Effector memory CD4-positive, alpha-beta T cell (primary cell): ENCODE results near the gene AK2.

Experiments
- DNase-seq, 3 donors: peaks; one replicate each; pipeline ENCODE4 v3.0.0-alpha.2; 2020
- H3K27ac ChIP-seq: 2 replicates; pipeline ENCODE4 v1.7.0; 2013; ENCODE audit warnings: mild to moderate bottlenecking, low read length, moderate library complexity; ENCODE audit not compliant: insufficient read depth, poor library complexity, severe bottlenecking
- H3K27me3 ChIP-seq: replicated peaks from 2 replicates; pipeline ENCODE4 v1.7.0; 2013; ENCODE audit warnings: mild to moderate bottlenecking, low read length; ENCODE audit not compliant: insufficient read depth, control insufficient read depth, poor library complexity, severe bottlenecking
- H3K36me3 ChIP-seq: 2 replicates; pipeline ENCODE4 v1.7.0; 2013; ENCODE audit warnings: mild to moderate bottlenecking, low read length, moderate library complexity; ENCODE audit not compliant: control insufficient read depth, insufficient read depth
- H3K4me1 ChIP-seq: 2 replicates; pipeline ENCODE4 v1.7.0; 2013; ENCODE audit warnings: low read length, mild to moderate bottlenecking; ENCODE audit not compliant: control insufficient read depth, insufficient read depth, poor library complexity, severe bottlenecking
- H3K4me3 ChIP-seq: 2 replicates; pipeline ENCODE4 v1.7.0; 2013; ENCODE audit warnings: low read length, low read depth, mild to moderate bottlenecking; ENCODE audit not compliant: insufficient read depth, poor library complexity, severe bottlenecking
- H3K9me3 ChIP-seq: 2 replicates; pipeline ENCODE4 v1.7.0; 2013; ENCODE audit warnings: mild to moderate bottlenecking, low read length, moderate library complexity; ENCODE audit not compliant: control insufficient read depth

Gene AK2

GRCh38 chr1:32966900-32967299 lies 69.8 kb downstream of the AK2 start:
- H3K36me3 ChIP-seq = no peaks in the 10 kb centered on the region
- H3K9me3 ChIP-seq = no peaks in the 10 kb centered on the region
- no peak for DNase-seq
- H3K27ac ChIP-seq = no peak overlapping the region
- no peaks in the 10 kb centered on the region for H3K27me3 ChIP-seq
- H3K4me3 ChIP-seq = no peak overlapping the region
- peaks cover 6% of the 10 kb centered on the region for H3K4me1 ChIP-seq

GRCh38 chr1:32965251-32965747 lies 71.4 kb downstream of the AK2 start:
- Histone ChIP-seq H3K36me3 (no peaks in the 10 kb centered on the region), H3K4me1 (peaks cover 6% of the 10 kb centered on the region), H3K27ac (peak overlapping the region; percentile 78), H3K27me3 (no peaks in the 10 kb centered on the region), H3K9me3 (no peaks in the 10 kb centered on the region), H3K4me3 (peak overlapping the region; percentile 67)
- DNase-seq = no peak

- no peaks in the 10 kb centered on the region for H3K36me3 ChIP-seq
- peak within 1 kb of the TSS; percentile 88 for H3K4me3 ChIP-seq
- H3K27me3 ChIP-seq = no peaks in the 10 kb centered on the region
- peak; percentile 89 to 92 (median 91) for DNase-seq
- H3K9me3 ChIP-seq = no peaks in the 10 kb centered on the region
- H3K4me1 ChIP-seq = peaks cover 6% of the 10 kb centered on the region
- H3K27ac ChIP-seq = peak within 1 kb of the TSS; percentile 78
These were observed 72.0 kb downstream of the AK2 start, which contains the start of gene RNF19B for GRCh38 chr1:32964461-32965250. RNF19B (minus strand) TSS chr1:32964809; CDS start chr1:32964685, 124 bp downstream.

- Histone ChIP-seq H3K4me3 (peak overlapping the region; percentile 88), H3K27me3 (no peaks in the 10 kb centered on the region), H3K27ac (peak overlapping the region; percentile 66), H3K36me3 (no peaks in the 10 kb centered on the region), H3K4me1 (peaks cover 6% of the 10 kb centered on the region), H3K9me3 (no peaks in the 10 kb centered on the region)
- peak; percentile 50 to 55 (median 55) for DNase-seq
These were observed 72.8 kb downstream of the AK2 start for GRCh38 chr1:32963746-32964460.

GRCh38 chr1:32962248-32962896 lies 74.3 kb downstream of the AK2 start:
- no peak for DNase-seq
- Histone ChIP-seq H3K9me3 (no peaks in the 10 kb centered on the region), H3K4me1 (peaks cover 13% of the 10 kb centered on the region), H3K4me3 (peak overlapping the region; percentile 88), H3K36me3 (no peaks in the 10 kb centered on the region), H3K27ac (peak overlapping the region; percentile 36), H3K27me3 (no peaks in the 10 kb centered on the region)

GRCh38 chr1:32960819-32961355 lies 75.8 kb downstream of the AK2 start:
- H3K4me3 ChIP-seq = no peak overlapping the region

GRCh38 chr1:32960342-32960741 lies 76.3 kb downstream of the AK2 start:
- DNase-seq = no peak
- Histone ChIP-seq H3K27ac (no peak overlapping the region), H3K4me3 (no peak overlapping the region), H3K27me3 (no peaks in the 10 kb centered on the region), H3K9me3 (no peaks in the 10 kb centered on the region), H3K36me3 (no peaks in the 10 kb centered on the region), H3K4me1 (peaks cover 13% of the 10 kb centered on the region)

More at GRCh38 chr1:32960819-32961355, 75.8 kb downstream of the AK2 start:
- no peak overlapping the region for H3K27ac ChIP-seq
- H3K4me1 ChIP-seq = peaks cover 13% of the 10 kb centered on the region
- no peak for DNase-seq
- no peaks in the 10 kb centered on the region for H3K9me3 ChIP-seq
- H3K36me3 ChIP-seq = no peaks in the 10 kb centered on the region
- H3K27me3 ChIP-seq = no peaks in the 10 kb centered on the region

GRCh38 chr1:32958827-32959226 lies 77.9 kb downstream of the AK2 start:
- H3K9me3 ChIP-seq = no peaks in the 10 kb centered on the region
- H3K4me1 ChIP-seq = peaks cover 13% of the 10 kb centered on the region
- H3K27ac ChIP-seq = no peak overlapping the region
- no peak for DNase-seq
- no peaks in the 10 kb centered on the region for H3K36me3 ChIP-seq
- H3K27me3 ChIP-seq = no peaks in the 10 kb centered on the region
- H3K4me3 ChIP-seq = no peak overlapping the region
